Measurements from ENCODE around the gene EHHADH. TPM values are rescaled to one million over a fixed set of nuclear protein-coding genes. Genes with fewer than 3 reads are reported as not detected.

The EHHADH gene
- total and polyA plus RNA-seq, 2 of the 13 experiments (the other 11 are each of a cell fraction or from before 2014, with no cell fraction given), result 14.5 to 38.9 TPM

DNA sequence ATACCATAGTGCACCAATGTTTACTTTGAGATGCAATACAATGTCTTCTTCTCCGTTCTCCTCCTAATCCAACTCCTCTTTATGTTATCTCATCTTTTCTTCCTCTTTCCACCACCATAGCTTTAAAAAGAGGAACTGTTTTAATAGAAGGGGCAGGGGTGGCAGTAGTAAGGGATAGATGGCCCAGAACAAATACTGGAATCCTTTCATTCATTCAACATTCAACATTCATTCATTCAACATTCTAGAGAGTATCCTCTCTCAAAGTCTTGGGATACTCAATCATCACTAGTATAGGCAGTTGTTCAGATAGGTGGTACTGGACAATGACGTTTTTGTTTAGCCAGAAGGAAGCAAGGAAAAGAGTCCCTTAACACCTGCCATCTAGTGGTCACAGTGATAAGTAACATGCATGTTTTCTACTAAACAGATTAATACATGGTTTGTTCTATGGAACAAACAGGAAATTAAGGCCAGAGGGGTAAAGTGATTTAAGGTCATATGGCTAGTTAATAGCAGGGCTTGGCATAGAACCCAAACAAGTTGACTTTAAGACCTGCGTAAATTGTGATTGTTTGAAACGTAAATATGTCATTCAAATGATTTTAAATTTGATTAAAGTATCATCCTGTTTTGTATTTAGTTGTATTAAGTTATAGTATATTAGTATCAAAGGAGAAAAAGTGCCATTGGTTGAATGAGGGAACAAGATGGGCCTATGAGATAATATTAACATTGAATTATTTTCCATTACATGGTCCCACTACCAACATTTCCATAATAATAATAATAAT, 26.9 kb upstream of the EHHADH start (continued):
- TF ChIP-seq, protein P1, sequence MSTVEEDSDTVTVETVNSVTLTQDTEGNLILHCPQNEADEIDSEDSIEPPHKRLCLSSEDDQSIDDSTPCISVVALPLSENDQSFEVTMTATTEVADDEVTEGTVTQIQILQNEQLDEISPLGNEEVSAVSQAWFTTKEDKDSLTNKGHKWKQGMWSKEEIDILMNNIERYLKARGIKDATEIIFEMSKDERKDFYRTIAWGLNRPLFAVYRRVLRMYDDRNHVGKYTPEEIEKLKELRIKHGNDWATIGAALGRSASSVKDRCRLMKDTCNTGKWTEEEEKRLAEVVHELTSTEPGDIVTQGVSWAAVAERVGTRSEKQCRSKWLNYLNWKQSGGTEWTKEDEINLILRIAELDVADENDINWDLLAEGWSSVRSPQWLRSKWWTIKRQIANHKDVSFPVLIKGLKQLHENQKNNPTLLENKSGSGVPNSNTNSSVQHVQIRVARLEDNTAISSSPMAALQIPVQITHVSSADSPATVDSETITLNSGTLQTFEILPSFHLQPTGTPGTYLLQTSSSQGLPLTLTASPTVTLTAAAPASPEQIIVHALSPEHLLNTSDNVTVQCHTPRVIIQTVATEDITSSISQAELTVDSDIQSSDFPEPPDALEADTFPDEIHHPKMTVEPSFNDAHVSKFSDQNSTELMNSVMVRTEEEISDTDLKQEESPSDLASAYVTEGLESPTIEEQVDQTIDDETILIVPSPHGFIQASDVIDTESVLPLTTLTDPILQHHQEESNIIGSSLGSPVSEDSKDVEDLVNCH (CRISPR knock-in tag; IDR thresholded peaks at IDR 0.05), result no peak
- TF ChIP-seq CHD4 (IDR thresholded peaks at IDR 0.05; ENCODE audit: borderline replicate concordance, low read length), result no peak
- TF ChIP-seq MEF2D (CRISPR knock-in tag; IDR thresholded peaks at IDR 0.05), result no peak
- no peak for TF ChIP-seq PTBP1 (IDR thresholded peaks at IDR 0.05; ENCODE audit: low read depth, low read length, poor library complexity, severe bottlenecking)
- TF ChIP-seq, protein P2, sequence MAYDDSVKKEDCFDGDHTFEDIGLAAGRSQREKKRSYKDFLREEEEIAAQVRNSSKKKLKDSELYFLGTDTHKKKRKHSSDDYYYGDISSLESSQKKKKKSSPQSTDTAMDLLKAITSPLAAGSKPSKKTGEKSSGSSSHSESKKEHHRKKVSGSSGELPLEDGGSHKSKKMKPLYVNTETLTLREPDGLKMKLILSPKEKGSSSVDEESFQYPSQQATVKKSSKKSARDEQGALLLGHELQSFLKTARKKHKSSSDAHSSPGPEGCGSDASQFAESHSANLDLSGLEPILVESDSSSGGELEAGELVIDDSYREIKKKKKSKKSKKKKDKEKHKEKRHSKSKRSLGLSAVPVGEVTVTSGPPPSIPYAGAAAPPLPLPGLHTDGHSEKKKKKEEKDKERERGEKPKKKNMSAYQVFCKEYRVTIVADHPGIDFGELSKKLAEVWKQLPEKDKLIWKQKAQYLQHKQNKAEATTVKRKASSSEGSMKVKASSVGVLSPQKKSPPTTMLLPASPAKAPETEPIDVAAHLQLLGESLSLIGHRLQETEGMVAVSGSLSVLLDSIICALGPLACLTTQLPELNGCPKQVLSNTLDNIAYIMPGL (CRISPR knock-in tag; IDR thresholded peaks at IDR 0.05; ENCODE audit: borderline replicate concordance in 1 of 2, low read depth in 1 of 2), result peak in 1 of 2 experiments; percentile 68; a peak in 1 of 4 replicates
- no peak for TF ChIP-seq ZSCAN30 (CRISPR knock-in tag; IDR thresholded peaks at IDR 0.05)
- TF ChIP-seq, protein P3, sequence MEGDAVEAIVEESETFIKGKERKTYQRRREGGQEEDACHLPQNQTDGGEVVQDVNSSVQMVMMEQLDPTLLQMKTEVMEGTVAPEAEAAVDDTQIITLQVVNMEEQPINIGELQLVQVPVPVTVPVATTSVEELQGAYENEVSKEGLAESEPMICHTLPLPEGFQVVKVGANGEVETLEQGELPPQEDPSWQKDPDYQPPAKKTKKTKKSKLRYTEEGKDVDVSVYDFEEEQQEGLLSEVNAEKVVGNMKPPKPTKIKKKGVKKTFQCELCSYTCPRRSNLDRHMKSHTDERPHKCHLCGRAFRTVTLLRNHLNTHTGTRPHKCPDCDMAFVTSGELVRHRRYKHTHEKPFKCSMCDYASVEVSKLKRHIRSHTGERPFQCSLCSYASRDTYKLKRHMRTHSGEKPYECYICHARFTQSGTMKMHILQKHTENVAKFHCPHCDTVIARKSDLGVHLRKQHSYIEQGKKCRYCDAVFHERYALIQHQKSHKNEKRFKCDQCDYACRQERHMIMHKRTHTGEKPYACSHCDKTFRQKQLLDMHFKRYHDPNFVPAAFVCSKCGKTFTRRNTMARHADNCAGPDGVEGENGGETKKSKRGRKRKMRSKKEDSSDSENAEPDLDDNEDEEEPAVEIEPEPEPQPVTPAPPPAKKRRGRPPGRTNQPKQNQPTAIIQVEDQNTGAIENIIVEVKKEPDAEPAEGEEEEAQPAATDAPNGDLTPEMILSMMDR (CRISPR knock-in tag; IDR thresholded peaks at IDR 0.05), result peak; percentile 77
- TF ChIP-seq IRF2 (CRISPR knock-in tag; IDR thresholded peaks at IDR 0.05), result peak; percentile 20; the same call in 1 of the 2 replicates
- TF ChIP-seq, protein P4, sequence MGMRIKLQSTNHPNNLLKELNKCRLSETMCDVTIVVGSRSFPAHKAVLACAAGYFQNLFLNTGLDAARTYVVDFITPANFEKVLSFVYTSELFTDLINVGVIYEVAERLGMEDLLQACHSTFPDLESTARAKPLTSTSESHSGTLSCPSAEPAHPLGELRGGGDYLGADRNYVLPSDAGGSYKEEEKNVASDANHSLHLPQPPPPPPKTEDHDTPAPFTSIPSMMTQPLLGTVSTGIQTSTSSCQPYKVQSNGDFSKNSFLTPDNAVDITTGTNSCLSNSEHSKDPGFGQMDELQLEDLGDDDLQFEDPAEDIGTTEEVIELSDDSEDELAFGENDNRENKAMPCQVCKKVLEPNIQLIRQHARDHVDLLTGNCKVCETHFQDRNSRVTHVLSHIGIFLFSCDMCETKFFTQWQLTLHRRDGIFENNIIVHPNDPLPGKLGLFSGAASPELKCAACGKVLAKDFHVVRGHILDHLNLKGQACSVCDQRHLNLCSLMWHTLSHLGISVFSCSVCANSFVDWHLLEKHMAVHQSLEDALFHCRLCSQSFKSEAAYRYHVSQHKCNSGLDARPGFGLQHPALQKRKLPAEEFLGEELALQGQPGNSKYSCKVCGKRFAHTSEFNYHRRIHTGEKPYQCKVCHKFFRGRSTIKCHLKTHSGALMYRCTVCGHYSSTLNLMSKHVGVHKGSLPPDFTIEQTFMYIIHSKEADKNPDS (CRISPR knock-in tag; IDR thresholded peaks at IDR 0.05), result no peak
- no peak for TF ChIP-seq ZNF768 (CRISPR knock-in tag; IDR thresholded peaks at IDR 0.05)
- TF ChIP-seq, protein P5, sequence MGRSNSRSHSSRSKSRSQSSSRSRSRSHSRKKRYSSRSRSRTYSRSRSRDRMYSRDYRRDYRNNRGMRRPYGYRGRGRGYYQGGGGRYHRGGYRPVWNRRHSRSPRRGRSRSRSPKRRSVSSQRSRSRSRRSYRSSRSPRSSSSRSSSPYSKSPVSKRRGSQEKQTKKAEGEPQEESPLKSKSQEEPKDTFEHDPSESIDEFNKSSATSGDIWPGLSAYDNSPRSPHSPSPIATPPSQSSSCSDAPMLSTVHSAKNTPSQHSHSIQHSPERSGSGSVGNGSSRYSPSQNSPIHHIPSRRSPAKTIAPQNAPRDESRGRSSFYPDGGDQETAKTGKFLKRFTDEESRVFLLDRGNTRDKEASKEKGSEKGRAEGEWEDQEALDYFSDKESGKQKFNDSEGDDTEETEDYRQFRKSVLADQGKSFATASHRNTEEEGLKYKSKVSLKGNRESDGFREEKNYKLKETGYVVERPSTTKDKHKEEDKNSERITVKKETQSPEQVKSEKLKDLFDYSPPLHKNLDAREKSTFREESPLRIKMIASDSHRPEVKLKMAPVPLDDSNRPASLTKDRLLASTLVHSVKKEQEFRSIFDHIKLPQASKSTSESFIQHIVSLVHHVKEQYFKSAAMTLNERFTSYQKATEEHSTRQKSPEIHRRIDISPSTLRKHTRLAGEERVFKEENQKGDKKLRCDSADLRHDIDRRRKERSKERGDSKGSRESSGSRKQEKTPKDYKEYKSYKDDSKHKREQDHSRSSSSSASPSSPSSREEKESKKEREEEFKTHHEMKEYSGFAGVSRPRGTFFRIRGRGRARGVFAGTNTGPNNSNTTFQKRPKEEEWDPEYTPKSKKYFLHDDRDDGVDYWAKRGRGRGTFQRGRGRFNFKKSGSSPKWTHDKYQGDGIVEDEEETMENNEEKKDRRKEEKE (IDR thresholded peaks at IDR 0.05), result no peak
- TF ChIP-seq HOXA7 (CRISPR knock-in tag; IDR thresholded peaks at IDR 0.05), result no peak
- TF ChIP-seq ETV5 (CRISPR knock-in tag; IDR thresholded peaks at IDR 0.05; ENCODE audit: borderline replicate concordance), result no peak
- TF ChIP-seq, protein P6, sequence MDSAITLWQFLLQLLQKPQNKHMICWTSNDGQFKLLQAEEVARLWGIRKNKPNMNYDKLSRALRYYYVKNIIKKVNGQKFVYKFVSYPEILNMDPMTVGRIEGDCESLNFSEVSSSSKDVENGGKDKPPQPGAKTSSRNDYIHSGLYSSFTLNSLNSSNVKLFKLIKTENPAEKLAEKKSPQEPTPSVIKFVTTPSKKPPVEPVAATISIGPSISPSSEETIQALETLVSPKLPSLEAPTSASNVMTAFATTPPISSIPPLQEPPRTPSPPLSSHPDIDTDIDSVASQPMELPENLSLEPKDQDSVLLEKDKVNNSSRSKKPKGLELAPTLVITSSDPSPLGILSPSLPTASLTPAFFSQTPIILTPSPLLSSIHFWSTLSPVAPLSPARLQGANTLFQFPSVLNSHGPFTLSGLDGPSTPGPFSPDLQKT (CRISPR knock-in tag; IDR thresholded peaks at IDR 0.05; ENCODE audit: borderline replicate concordance), result no peak
- peak; percentile 12; the same call in 1 of the 2 replicates for TF ChIP-seq HMG20A (CRISPR knock-in tag; IDR thresholded peaks at IDR 0.05; ENCODE audit: borderline replicate concordance)
